HepG2 (cell line): ENCODE results near the gene WDHD1. TPM values are rescaled to one million over a fixed set of nuclear protein-coding genes. Genes with fewer than 3 reads are reported as not detected.

ENCODE experiments used
- ATM ChIP-seq: fragments of 450-650 bp; IDR thresholded peaks from 2 replicates; pipeline ENCODE4 v1.7.1; 2017; ENCODE audit warnings: mild to moderate bottlenecking, borderline replicate concordance
- CENPBD1 ChIP-seq: sonication (generic); formaldehyde crosslinking; IDR thresholded peaks from 2 replicates; pipeline ENCODE4 v1.8.0; 2022; ENCODE audit warnings: missing genetic modification reagents, low read depth, mild to moderate bottlenecking, borderline replicate concordance
- HOXD1 ChIP-seq: sonication (generic); formaldehyde crosslinking; IDR thresholded peaks from 2 replicates; pipeline ENCODE4 v1.5.0; 2020; ENCODE audit warnings: missing genetic modification reagents
- KLF13 ChIP-seq: sonication (generic); formaldehyde crosslinking; IDR thresholded peaks from 2 replicates; pipeline ENCODE4 v1.4.0; 2020; ENCODE audit warnings: mild to moderate bottlenecking, missing genetic modification reagents
- NCOR1 ChIP-seq: fragments of 200-600 bp; sonication (generic); IDR thresholded peaks from 2 replicates; pipeline ENCODE4 v1.7.0; 2017; ENCODE audit warnings: antibody characterized with exemption, low read length, borderline replicate concordance
- NRL ChIP-seq: sonication (generic); formaldehyde crosslinking; IDR thresholded peaks from 2 replicates; pipeline ENCODE4 v1.5.0; 2020; ENCODE audit warnings: missing genetic modification reagents, mild to moderate bottlenecking, moderate library complexity, borderline replicate concordance
- RFX3 ChIP-seq: IDR thresholded peaks from 2 replicates; pipeline ENCODE4 v1.6.1; 2016; ENCODE audit warnings: missing biosample characterization, missing genetic modification reagents
- RFX5 ChIP-seq: IDR thresholded peaks from 2 replicates; pipeline ENCODE4 v1.6.1; 2011; ENCODE audit warnings: low read depth, low read length, improper control_type of control experiment
- SMAD9 ChIP-seq: sonication (generic); formaldehyde crosslinking; IDR thresholded peaks from 2 replicates; pipeline ENCODE4 v1.5.1; 2020; ENCODE audit warnings: mild to moderate bottlenecking, missing genetic modification reagents
- THAP7 ChIP-seq: sonication (generic); formaldehyde crosslinking; IDR thresholded peaks from 2 replicates; pipeline ENCODE4 v1.8.1; 2023; ENCODE audit warnings: mild to moderate bottlenecking, missing genetic modification reagents
- ZBTB10 ChIP-seq: sonication (generic); formaldehyde crosslinking; IDR thresholded peaks from 2 replicates; pipeline ENCODE4 v1.4.0; 2020; ENCODE audit warnings: missing genetic modification reagents, borderline replicate concordance
- ZBTB42 ChIP-seq: sonication (generic); formaldehyde crosslinking; IDR thresholded peaks from 2 replicates; pipeline ENCODE4 v1.5.0; 2020; ENCODE audit warnings: mild to moderate bottlenecking, missing genetic modification reagents
- ZNF160 ChIP-seq: sonication (generic); formaldehyde crosslinking; IDR thresholded peaks from 2 replicates; pipeline ENCODE4 v1.8.0; 2022; ENCODE audit warnings: mild to moderate bottlenecking, inconsistent platforms, missing genetic modification reagents
- ZNF337 ChIP-seq: sonication (generic); formaldehyde crosslinking; IDR thresholded peaks from 2 replicates; pipeline ENCODE4 v1.5.1; 2020; ENCODE audit warnings: missing genetic modification reagents, low read depth, mild to moderate bottlenecking, borderline replicate concordance
- ZNF343 ChIP-seq: sonication (generic); formaldehyde crosslinking; IDR thresholded peaks from 2 replicates; pipeline ENCODE4 v1.4.0; 2020; ENCODE audit warnings: mild to moderate bottlenecking, missing genetic modification reagents
- ZNF383 ChIP-seq: sonication (generic); formaldehyde crosslinking; IDR thresholded peaks from 2 replicates; pipeline ENCODE4 v1.4.0; 2020; ENCODE audit warnings: missing genetic modification reagents, mild to moderate bottlenecking, borderline replicate concordance
- ZNF44 ChIP-seq: sonication (generic); formaldehyde crosslinking; IDR thresholded peaks from 2 replicates; pipeline ENCODE4 v1.5.1; 2020; ENCODE audit warnings: mild to moderate bottlenecking, missing genetic modification reagents
- ZNF451 ChIP-seq: sonication (generic); formaldehyde crosslinking; IDR thresholded peaks from 2 replicates; pipeline ENCODE4 v1.5.0; 2020; ENCODE audit warnings: mild to moderate bottlenecking, missing genetic modification reagents
- ZNF563 ChIP-seq: sonication (generic); formaldehyde crosslinking; IDR thresholded peaks from 2 replicates; pipeline ENCODE4 v1.8.0; 2022; ENCODE audit warnings: mild to moderate bottlenecking, moderate library complexity, missing genetic modification reagents
- ZNF564 ChIP-seq: sonication (generic); formaldehyde crosslinking; IDR thresholded peaks from 2 replicates; pipeline ENCODE4 v1.8.1; 2023; ENCODE audit warnings: mild to moderate bottlenecking, missing genetic modification reagents
- ZNF772 ChIP-seq: sonication (generic); formaldehyde crosslinking; IDR thresholded peaks from 2 replicates; pipeline ENCODE4 v1.5.0; 2020; ENCODE audit warnings: mild to moderate bottlenecking, missing genetic modification reagents
- ZSCAN12 ChIP-seq: sonication (generic); formaldehyde crosslinking; IDR thresholded peaks from 2 replicates; pipeline ENCODE4 v1.9.0; 2021; ENCODE audit warnings: mild to moderate bottlenecking, missing genetic modification reagents
- polyA plus RNA-seq, 8 experiments: library from polyadenylated mRNA; depleted of rRNA in 3 of 8; stranded (reverse) in 7 of 8; unstranded in 1 of 8; fragments of >200 nt; fragmentation: Illumina TruSeq in 4 of 8; extraction: Trizol in 4 of 8; gene quantifications; 2 replicates each; pipeline versions ENCODE4 v1.2.1 to v1.2.3, GENCODE V29; 2011 to 2016; ENCODE audit warnings: low read depth in 4 of 8, missing spikeins in 1 of 8, mixed read lengths in 1 of 8; ENCODE audit not compliant: insufficient read depth in 1 of 8
- total RNA-seq, 5 experiments: library from RNA; depleted of rRNA; stranded (reverse); fragments of >200 nt; fragmentation: Illumina TruSeq; extraction: Trizol; gene quantifications; 2 replicates each; pipeline ENCODE4 v1.2.3, GENCODE V29; 2016; ENCODE audit warnings: low read depth in 1 of 5
- TF ChIP-seq, protein P1 (sequence below): sonication (generic); formaldehyde crosslinking; IDR thresholded peaks from 2 replicates; pipeline ENCODE4 v1.5.1; 2020; ENCODE audit warnings: mild to moderate bottlenecking, missing genetic modification reagents

WDHD1 gene
- total and polyA plus RNA-seq, 2 of the 13 experiments (the other 11 are each of a cell fraction or from before 2014, with no cell fraction given) = 5.5 to 27.5 TPM

DNA sequence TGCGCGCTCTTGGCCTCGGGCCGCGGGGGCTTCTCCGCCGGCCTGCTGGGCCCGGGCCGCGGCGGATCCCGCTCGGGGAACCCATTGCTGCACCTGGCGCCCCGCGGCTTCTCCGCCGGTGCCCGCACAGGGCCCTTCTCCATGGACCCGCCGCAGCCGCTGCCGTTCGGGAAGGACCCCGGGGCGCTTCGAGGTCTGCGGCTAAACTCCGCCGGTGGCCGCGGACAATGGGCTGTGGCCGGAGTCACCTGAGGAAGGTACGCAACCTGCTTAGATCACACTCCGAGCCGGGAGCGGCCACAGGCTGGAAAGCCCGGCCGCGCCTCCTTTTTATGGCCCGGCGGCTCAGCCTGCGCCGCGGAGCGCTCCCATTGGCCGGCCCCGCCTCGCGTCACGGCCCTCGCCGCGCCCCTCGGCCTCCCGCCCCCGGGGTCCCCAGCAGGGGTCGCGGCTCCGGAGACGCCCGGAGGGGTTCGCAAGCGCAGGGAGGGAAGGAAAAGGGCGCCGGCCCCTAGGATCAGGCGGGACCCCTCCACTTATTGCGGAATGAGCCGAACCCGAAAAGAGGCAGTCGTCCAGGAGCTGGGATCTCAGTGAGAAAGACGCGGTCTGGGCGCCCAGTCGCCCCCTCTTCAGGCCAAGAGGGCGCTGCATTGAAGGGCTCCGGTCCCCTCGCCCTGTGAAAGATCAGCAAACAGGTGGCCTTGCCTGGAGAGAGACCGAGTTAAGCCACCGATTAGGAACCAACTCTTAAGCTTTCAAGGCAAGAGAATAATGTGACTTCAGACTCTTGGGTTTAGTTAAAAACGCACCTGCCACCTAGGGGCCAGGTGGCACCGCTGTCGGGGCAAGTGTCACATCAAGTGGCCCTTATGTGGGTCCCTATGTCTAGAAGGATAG, 124.1 kb downstream of the WDHD1 start, which contains the start of gene GCH1 (continued):
- TF ChIP-seq, protein P1, sequence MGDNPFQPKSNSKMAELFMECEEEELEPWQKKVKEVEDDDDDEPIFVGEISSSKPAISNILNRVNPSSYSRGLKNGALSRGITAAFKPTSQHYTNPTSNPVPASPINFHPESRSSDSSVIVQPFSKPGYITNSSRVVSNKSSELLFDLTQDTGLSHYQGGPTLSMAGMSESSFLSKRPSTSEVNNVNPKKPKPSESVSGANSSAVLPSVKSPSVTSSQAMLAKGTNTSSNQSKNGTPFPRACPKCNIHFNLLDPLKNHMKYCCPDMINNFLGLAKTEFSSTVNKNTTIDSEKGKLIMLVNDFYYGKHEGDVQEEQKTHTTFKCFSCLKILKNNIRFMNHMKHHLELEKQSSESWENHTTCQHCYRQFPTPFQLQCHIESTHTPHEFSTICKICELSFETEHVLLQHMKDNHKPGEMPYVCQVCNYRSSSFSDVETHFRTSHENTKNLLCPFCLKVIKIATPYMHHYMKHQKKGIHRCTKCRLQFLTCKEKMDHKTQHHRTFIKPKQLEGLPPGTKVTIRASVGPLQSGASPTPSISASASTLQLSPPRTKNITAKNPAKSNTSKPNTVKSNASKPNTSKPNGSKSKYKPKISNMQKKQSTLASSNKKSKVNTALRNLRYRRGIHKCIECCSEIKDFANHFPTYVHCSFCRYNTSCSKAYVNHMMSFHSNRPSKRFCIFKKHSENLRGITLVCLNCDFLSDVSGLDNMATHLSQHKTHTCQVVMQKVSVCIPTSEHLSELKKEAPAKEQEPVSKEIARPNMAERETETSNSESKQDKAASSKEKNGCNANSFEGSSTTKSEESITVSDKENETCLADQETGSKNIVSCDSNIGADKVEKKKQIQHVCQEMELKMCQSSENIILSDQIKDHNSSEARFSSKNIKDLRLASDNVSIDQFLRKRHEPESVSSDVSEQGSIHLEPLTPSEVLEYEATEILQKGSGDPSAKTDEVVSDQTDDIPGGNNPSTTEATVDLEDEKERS (CRISPR knock-in tag) = no peak
- TF ChIP-seq ZNF451 (CRISPR knock-in tag) (no peak), RFX3 (CRISPR knock-in tag) (no peak), ATM (no peak), ZBTB42 (CRISPR knock-in tag) (no peak), ZNF44 (CRISPR knock-in tag) (no peak), ZNF337 (CRISPR knock-in tag) (no peak), ZNF563 (CRISPR knock-in tag) (peak; percentile 86), THAP7 (CRISPR knock-in tag) (no peak), SMAD9 (CRISPR knock-in tag) (no peak), NRL (no peak), ZNF160 (0 out of 2 replicates have a peak, but pooled peaks have one; percentile 69), ZNF343 (CRISPR knock-in tag) (peak; percentile 40; the same call in 1 of the 2 replicates), ZBTB10 (CRISPR knock-in tag) (peak; percentile 46; the same call in 1 of the 2 replicates), KLF13 (CRISPR knock-in tag) (no peak), ZNF772 (CRISPR knock-in tag) (no peak; the same call in 1 of the 2 replicates), ZSCAN12 (no peak), RFX5 (no peak), CENPBD1 (CRISPR knock-in tag) (no peak), NCOR1 (no peak), HOXD1 (CRISPR knock-in tag) (0 out of 2 replicates have a peak, but pooled peaks have one; percentile 8), ZNF383 (0 out of 2 replicates have a peak, but pooled peaks have one; percentile 54), ZNF564 (CRISPR knock-in tag) (peak; percentile 52)
